B cell (primary cell): ENCODE data around the gene LRRN3. TPM values are rescaled to one million over a fixed set of nuclear protein-coding genes. Genes with fewer than 3 reads are reported as not detected.

ENCODE experiments used
- ATAC-seq: fragments of 200-7000 bp; cut with Tn5 transposase; one replicate; pipeline ENCODE4 v1.10.0; 2021; ENCODE audit warnings: low read depth, mild to moderate bottlenecking, moderate number of reproducible peaks, moderate library complexity
- CTCF ChIA-PET: fragments of 350-600 bp; sonication (Branson Sonifier 250); formaldehyde crosslinking; loops from one replicate; lab custom pipeline; 2021; ENCODE audit warnings: antibody characterized with exemption, inconsistent platforms; lab: Charles Lee
- POLR2A ChIA-PET: fragments of 350-600 bp; sonication (Branson Sonifier 250); formaldehyde crosslinking; loops from one replicate; lab custom pipeline; 2021; ENCODE audit warnings: antibody characterized with exemption; lab: Charles Lee
- DNase-seq: peaks from one replicate; pipeline ENCODE4 v3.0.0; 2013
- H2AFZ ChIP-seq: 2 replicates; pipeline ENCODE4 v1.6.1; 2012; ENCODE audit warnings: mild to moderate bottlenecking, low read depth, low read length; ENCODE audit not compliant: insufficient read depth, poor library complexity, severe bottlenecking
- H3K27ac ChIP-seq, 2 donors: 1 replicate in 1 of 2; 2 replicates in 1 of 2; pipeline ENCODE4 v1.5.1; 2012 to 2013; ENCODE audit warnings: low read length in 2 of 2, mild to moderate bottlenecking in 2 of 2, moderate library complexity in 1 of 2
- H3K27me3 ChIP-seq, 4 experiments: fragments of 200-600 bp in 1 of 4; sonication (generic) in 1 of 4; replicated peaks in 1 of 4; 1 replicate in 2 of 4; 2 replicates in 2 of 4; pipeline versions ENCODE4 v1.6.1 to v1.7.0; 2013 to 2016; ENCODE audit warnings: low read length in 3 of 4, mild to moderate bottlenecking in 2 of 4, mixed read lengths in 1 of 4, moderate library complexity in 1 of 4; ENCODE audit not compliant: insufficient read depth in 4 of 4, control insufficient read depth in 3 of 4; ENCODE audit errors: control extremely low read depth in 1 of 4
- H3K36me3 ChIP-seq, 2 experiments: replicated peaks in 1 of 2; 1 replicate in 1 of 2; 2 replicates in 1 of 2; pipeline versions ENCODE4 v1.6.1 to v1.7.1; 2013; ENCODE audit warnings: low read length in 1 of 2; ENCODE audit not compliant: insufficient read depth in 2 of 2, control insufficient read depth in 1 of 2; ENCODE audit errors: control extremely low read depth in 1 of 2, extremely low read depth in 1 of 2
- H3K4me1 ChIP-seq, 2 donors: fragments of 200-600 bp in 1 of 2; sonication (generic) in 1 of 2; 1 replicate in 1 of 2; 2 replicates in 1 of 2; pipeline versions ENCODE4 v1.5.1 to v1.6.1; 2013 to 2017; ENCODE audit warnings: low read length in 2 of 2; ENCODE audit not compliant: control insufficient read depth in 2 of 2, insufficient read depth in 2 of 2
- H3K4me2 ChIP-seq: replicated peaks from 2 replicates; pipeline ENCODE3; 2012; ENCODE audit warnings: mild to moderate bottlenecking, low read depth, low read length; ENCODE audit not compliant: poor library complexity, severe bottlenecking
- H3K4me3 ChIP-seq, 5 experiments: fragments of 200-600 bp in 1 of 5; sonication (generic) in 1 of 5; 1 replicate in 3 of 5; 2 replicates in 2 of 5; pipeline versions ENCODE4 v1.5.1 to v1.7.0; 2011 to 2016; ENCODE audit warnings: low read length in 4 of 5, mild to moderate bottlenecking in 4 of 5, low read depth in 2 of 5, control low read depth in 1 of 5, moderate library complexity in 1 of 5; ENCODE audit not compliant: insufficient read depth in 1 of 5; ENCODE audit errors: control extremely low read depth in 1 of 5, extremely low read depth in 1 of 5
- H3K79me2 ChIP-seq: fragments of 200-600 bp; sonication (generic); one replicate; pipeline ENCODE4 v1.6.0; 2016; ENCODE audit warnings: low read length; ENCODE audit not compliant: control insufficient read depth, insufficient read depth
- H3K9ac ChIP-seq: fragments of 200-600 bp; sonication (generic); 2 replicates; pipeline ENCODE4 v1.6.1; 2017; ENCODE audit warnings: mild to moderate bottlenecking, low read length, moderate library complexity
- H3K9me3 ChIP-seq, 3 donors: one replicate each; pipeline versions ENCODE4 v1.6.1 to v1.7.1; 2013; ENCODE audit warnings: low read length in 2 of 3; ENCODE audit not compliant: control insufficient read depth in 2 of 3, insufficient read depth in 1 of 3; ENCODE audit errors: control extremely low read depth in 1 of 3
- H4K20me1 ChIP-seq: 2 replicates; pipeline ENCODE4 v1.6.0; 2012; ENCODE audit warnings: mild to moderate bottlenecking, low read length; ENCODE audit not compliant: insufficient read depth, control insufficient read depth, poor library complexity, severe bottlenecking
- H3K27ac Mint-ChIP-seq: one replicate; pipeline ENCODE4 v1.8.0; 2021; ENCODE audit warnings: mixed read lengths
- H3K27me3 Mint-ChIP-seq: one replicate; pipeline ENCODE4 v1.8.0; 2021; ENCODE audit warnings: mixed read lengths
- H3K4me1 Mint-ChIP-seq: one replicate; pipeline ENCODE4 v1.8.0; 2021; ENCODE audit warnings: mixed read lengths
- H3K4me3 Mint-ChIP-seq: one replicate; pipeline ENCODE4 v1.8.0; 2021; ENCODE audit warnings: mixed read lengths
- H3K9me3 Mint-ChIP-seq: one replicate; pipeline ENCODE4 v1.8.0; 2022; ENCODE audit warnings: mixed read lengths; ENCODE audit not compliant: insufficient read depth
- EZH2 ChIP-seq: IDR thresholded peaks from 2 replicates; pipeline ENCODE4 v1.6.1; 2012; ENCODE audit warnings: borderline replicate concordance, low read depth, mild to moderate bottlenecking, moderate library complexity, low read length; ENCODE audit not compliant: insufficient read depth, poor library complexity, severe bottlenecking
- WGBS: methylation state at CpG from one replicate; pipeline ENCODE4 v1.1.5; 2013; ENCODE audit warnings: missing lambda C conversion rate; ENCODE audit not compliant: insufficient coverage; 5-methylcytosine and 5-hydroxymethylcytosine counted together
- intact Hi-C: fragments of 100-400 bp; cut with micrococcal nuclease; formaldehyde crosslinking; loops from one replicate; pipeline ENCODE4 v1.10.0; 2022
- polyA plus RNA-seq: library from polyadenylated mRNA; depleted of rRNA; stranded (reverse); fragments of >200 nt; gene quantifications from 2 replicates; pipeline ENCODE4 v1.2.3, GENCODE V29; 2012
- total RNA-seq, 2 donors: library from RNA; stranded (reverse); fragments of 120-200 nt in 1 of 2; gene quantifications; 1 replicate in 1 of 2; 2 replicates in 1 of 2; pipeline versions ENCODE4 v1.2.3 to v1.2.4, GENCODE V29; 2013 to 2022
- TF ChIP-seq, protein P1 (sequence below): fragments of 200-600 bp; IDR thresholded peaks from one replicate; pipeline ENCODE4 v1.8.0; 2022; ENCODE audit warnings: antibody characterized with exemption, mild to moderate bottlenecking

The LRRN3 gene
- total and polyA plus RNA-seq, 2 donors (not counting 1 experiment from before 2014, with no cell fraction given): 0.03 to 0.20 TPM

DNA sequence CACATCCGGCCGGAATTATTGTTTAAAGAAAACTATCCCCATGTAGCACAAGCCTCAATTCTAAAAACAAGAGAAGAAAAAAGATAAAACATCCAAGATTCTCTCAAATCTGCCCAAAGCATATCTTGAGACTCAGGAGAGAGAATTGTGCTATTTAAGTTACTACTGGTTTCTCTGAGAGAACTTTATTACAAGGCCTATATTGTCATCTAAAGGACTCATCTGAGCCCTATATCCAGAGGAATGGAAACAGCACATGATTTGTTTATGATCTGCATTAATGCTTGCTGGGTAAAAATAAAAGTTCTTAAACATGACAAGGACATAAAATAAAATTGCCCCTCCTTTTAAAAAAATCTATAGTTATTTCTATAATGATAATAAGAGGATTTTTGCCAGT is 25.0 kb downstream of the LRRN3 start:
- Histone ChIP-seq H3K27ac (no peak overlapping the region), H3K4me3 (no peak overlapping the region), H3K9me3 (no peaks in the 10 kb centered on the region), H3K4me1 (no peaks in the 10 kb centered on the region), H3K36me3 (no peaks in the 10 kb centered on the region), H2AFZ (no peak overlapping the region), H3K79me2 (no peaks in the 10 kb centered on the region), H3K27me3 (no peaks in the 10 kb centered on the region), H4K20me1 (no peaks in the 10 kb centered on the region), H3K4me2 (no peak overlapping the region), H3K9ac (no peak overlapping the region)
- H3K9me3 Mint-ChIP-seq: no peaks in the 10 kb centered on the region
- ChIA-PET CTCF (no interaction called here), POLR2A (no interaction called here)
- intact Hi-C loops: loop anchor here (5.0 kb wide), 1 partner anchor 36 kb away; no protein-coding TSS in a partner anchor
- DNase-seq (no peak), ATAC-seq (no peak)
- H3K27me3 Mint-ChIP-seq: no peaks in the 10 kb centered on the region
- no peak overlapping the region for H3K4me3 Mint-ChIP-seq
- H3K27ac Mint-ChIP-seq: no peak overlapping the region
- TF ChIP-seq, protein P1, sequence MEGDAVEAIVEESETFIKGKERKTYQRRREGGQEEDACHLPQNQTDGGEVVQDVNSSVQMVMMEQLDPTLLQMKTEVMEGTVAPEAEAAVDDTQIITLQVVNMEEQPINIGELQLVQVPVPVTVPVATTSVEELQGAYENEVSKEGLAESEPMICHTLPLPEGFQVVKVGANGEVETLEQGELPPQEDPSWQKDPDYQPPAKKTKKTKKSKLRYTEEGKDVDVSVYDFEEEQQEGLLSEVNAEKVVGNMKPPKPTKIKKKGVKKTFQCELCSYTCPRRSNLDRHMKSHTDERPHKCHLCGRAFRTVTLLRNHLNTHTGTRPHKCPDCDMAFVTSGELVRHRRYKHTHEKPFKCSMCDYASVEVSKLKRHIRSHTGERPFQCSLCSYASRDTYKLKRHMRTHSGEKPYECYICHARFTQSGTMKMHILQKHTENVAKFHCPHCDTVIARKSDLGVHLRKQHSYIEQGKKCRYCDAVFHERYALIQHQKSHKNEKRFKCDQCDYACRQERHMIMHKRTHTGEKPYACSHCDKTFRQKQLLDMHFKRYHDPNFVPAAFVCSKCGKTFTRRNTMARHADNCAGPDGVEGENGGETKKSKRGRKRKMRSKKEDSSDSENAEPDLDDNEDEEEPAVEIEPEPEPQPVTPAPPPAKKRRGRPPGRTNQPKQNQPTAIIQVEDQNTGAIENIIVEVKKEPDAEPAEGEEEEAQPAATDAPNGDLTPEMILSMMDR: no peak
- TF ChIP-seq EZH2: no peak
- WGBS: no CpG with 5 or more reads among the region's 2 CpGs
- no peaks in the 10 kb centered on the region for H3K4me1 Mint-ChIP-seq

DNA sequence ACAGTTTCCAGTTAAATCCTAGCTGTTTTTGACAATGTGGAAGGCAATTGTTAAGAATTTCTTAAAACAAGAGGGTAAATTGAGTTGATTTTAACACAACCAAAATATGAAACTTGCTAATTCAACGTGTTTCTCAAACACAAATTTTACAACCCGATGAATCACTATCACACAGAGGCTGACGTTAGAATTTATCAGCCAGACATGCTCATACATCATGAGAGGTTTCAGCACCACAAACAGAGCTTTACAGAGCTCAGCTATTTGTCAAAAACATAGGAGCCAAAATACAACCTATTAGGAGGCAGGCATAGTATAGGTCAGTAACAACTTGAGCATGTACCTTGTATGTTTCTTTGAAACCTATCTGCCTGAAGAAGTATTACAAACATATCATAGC is 36.1 kb downstream of the LRRN3 start:
- H3K9me3 Mint-ChIP-seq: no peaks in the 10 kb centered on the region
- no peak overlapping the region for H3K4me3 Mint-ChIP-seq
- H3K27me3 ChIP-seq: no peaks in the 10 kb centered on the region
- H3K27ac ChIP-seq: no peak overlapping the region
- no peaks in the 10 kb centered on the region for H3K9me3 ChIP-seq
- no peak for DNase-seq
- ChIA-PET POLR2A (no interaction called here), CTCF (no interaction called here)
- ATAC-seq: no peak
- H3K4me1 Mint-ChIP-seq: no peaks in the 10 kb centered on the region
- H3K27me3 Mint-ChIP-seq: no peaks in the 10 kb centered on the region
- no peak for TF ChIP-seq EZH2
- TF ChIP-seq, protein P1: no peak
- WGBS: 85% methylated on average over 3 of the region's 3 CpGs
- no peak overlapping the region for H3K4me2 ChIP-seq
- H3K36me3 ChIP-seq: no peaks in the 10 kb centered on the region
- H3K27ac Mint-ChIP-seq: no peak overlapping the region
- H3K79me2 ChIP-seq: no peaks in the 10 kb centered on the region
- no peaks in the 10 kb centered on the region for H4K20me1 ChIP-seq
- no peak overlapping the region for H3K9ac ChIP-seq
- H3K4me1 ChIP-seq: no peaks in the 10 kb centered on the region
- intact Hi-C loops: no loop called here
- H2AFZ ChIP-seq: no peak overlapping the region
- H3K4me3 ChIP-seq: no peak overlapping the region
